ENCODE results near the gene GORAB.

DNA sequence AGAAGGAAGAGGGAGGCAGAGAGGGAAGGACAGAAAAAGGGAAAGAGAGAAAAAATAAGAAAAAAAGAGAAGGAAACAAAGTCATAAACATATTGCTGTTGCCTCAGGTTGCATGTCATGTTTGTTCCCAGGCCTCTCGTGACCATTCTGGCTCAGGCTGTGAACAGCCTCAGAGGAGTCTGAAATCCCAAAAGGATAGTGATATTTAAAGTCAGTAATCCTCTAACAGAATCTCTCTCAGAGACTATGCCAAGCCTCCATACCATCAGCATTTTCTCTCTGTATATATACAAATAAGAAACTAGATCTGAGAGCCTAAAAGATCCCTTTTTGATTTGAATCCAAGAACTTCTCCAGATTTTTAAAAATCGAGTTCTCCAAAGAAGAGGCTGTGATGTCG, 35.2 kb downstream of the GORAB start:
- TF ChIP-seq POLR2AphosphoS5 (IDR thresholded peaks at IDR 0.05; ENCODE audit: low read depth, low read length) = no peak
- TF ChIP-seq POLR2A (IDR thresholded peaks at IDR 0.05; ENCODE audit: low read depth, low read length) = no peak
- TF ChIP-seq TAF1 (IDR thresholded peaks at IDR 0.05; ENCODE audit: borderline replicate concordance, low read depth, low read length) = no peak

Data from GM12892 (cell line).